IMR-90 (cell line): ENCODE results near the gene DUSP6.

Source experiments
- BHLHE40 ChIP-seq: fragments of 150-350 bp; IDR thresholded peaks from 2 replicates; pipeline ENCODE4 v1.6.1; 2016; ENCODE audit warnings: mild to moderate bottlenecking, low read depth, low read length
- CEBPB ChIP-seq: IDR thresholded peaks from 2 replicates; pipeline ENCODE4 v1.6.1; 2012; ENCODE audit warnings: low read depth, low read length, improper control_type of control experiment
- MAFK ChIP-seq: IDR thresholded peaks from 2 replicates; pipeline ENCODE4 v1.6.1; 2012; ENCODE audit warnings: low read depth, low read length, improper control_type of control experiment
- MXI1 ChIP-seq: IDR thresholded peaks from 2 replicates; pipeline ENCODE4 v1.6.1; 2012; ENCODE audit warnings: low read depth, mild to moderate bottlenecking, low read length, moderate library complexity, borderline replicate concordance
- POLR2A ChIP-seq: IDR thresholded peaks from 2 replicates; pipeline ENCODE4 v1.6.1; 2012; ENCODE audit warnings: mild to moderate bottlenecking, low read depth, low read length
- RAD21 ChIP-seq: IDR thresholded peaks from 2 replicates; pipeline ENCODE4 v1.6.1; 2012; ENCODE audit warnings: low read length, improper control_type of control experiment
- RCOR1 ChIP-seq: IDR thresholded peaks from 2 replicates; pipeline ENCODE4 v1.6.1; 2012; ENCODE audit warnings: mild to moderate bottlenecking, low read length, improper control_type of control experiment; ENCODE audit not compliant: insufficient replicate concordance
- RFX5 ChIP-seq: IDR thresholded peaks from 2 replicates; pipeline ENCODE4 v1.8.0; 2012; ENCODE audit warnings: low read depth, mild to moderate bottlenecking, low read length, moderate library complexity
- TF ChIP-seq, protein P1 (sequence below): conservative IDR thresholded peaks from 2 replicates; pipeline ENCODE4 v1.5.1; 2012; ENCODE audit warnings: mild to moderate bottlenecking, low read depth, low read length, improper control_type of control experiment
- TF ChIP-seq, protein P2 (sequence below): fragments of 150-350 bp; IDR thresholded peaks from 2 replicates; pipeline ENCODE4 v1.6.1; 2017; ENCODE audit warnings: mild to moderate bottlenecking, antibody characterized with exemption, low read length, low read depth
- TF ChIP-seq, protein P3 (sequence below): fragments of 150-350 bp; IDR thresholded peaks from 2 replicates; pipeline ENCODE4 v1.6.1; 2016; ENCODE audit warnings: low read depth, mild to moderate bottlenecking, low read length, moderate library complexity, borderline replicate concordance

DNA sequence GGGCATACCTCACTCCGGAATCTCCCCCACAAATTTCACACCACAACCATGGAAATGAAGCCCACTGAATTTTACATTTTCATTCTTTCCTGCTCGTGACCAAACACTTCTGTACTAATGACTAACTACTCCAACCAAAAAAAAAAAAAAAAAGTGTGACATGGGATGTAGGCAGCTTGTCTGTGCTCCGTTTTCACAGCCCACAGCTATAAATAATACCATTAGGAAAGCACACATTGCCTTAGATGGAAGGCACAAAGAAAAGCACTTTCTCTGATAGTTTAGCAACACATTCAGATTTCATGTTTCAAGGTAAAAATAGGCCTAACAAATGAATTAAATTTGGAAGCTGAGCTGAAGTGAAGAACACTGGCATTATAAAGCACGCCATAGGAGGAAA, 42.5 kb downstream of the DUSP6 start:
- TF ChIP-seq, protein P1, sequence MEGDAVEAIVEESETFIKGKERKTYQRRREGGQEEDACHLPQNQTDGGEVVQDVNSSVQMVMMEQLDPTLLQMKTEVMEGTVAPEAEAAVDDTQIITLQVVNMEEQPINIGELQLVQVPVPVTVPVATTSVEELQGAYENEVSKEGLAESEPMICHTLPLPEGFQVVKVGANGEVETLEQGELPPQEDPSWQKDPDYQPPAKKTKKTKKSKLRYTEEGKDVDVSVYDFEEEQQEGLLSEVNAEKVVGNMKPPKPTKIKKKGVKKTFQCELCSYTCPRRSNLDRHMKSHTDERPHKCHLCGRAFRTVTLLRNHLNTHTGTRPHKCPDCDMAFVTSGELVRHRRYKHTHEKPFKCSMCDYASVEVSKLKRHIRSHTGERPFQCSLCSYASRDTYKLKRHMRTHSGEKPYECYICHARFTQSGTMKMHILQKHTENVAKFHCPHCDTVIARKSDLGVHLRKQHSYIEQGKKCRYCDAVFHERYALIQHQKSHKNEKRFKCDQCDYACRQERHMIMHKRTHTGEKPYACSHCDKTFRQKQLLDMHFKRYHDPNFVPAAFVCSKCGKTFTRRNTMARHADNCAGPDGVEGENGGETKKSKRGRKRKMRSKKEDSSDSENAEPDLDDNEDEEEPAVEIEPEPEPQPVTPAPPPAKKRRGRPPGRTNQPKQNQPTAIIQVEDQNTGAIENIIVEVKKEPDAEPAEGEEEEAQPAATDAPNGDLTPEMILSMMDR, result no peak
- TF ChIP-seq MAFK (no peak), POLR2A (no peak), RCOR1 (no peak), CEBPB (no peak), MXI1 (no peak), RFX5 (no peak), RAD21 (no peak), BHLHE40 (no peak)
- TF ChIP-seq, protein P2, sequence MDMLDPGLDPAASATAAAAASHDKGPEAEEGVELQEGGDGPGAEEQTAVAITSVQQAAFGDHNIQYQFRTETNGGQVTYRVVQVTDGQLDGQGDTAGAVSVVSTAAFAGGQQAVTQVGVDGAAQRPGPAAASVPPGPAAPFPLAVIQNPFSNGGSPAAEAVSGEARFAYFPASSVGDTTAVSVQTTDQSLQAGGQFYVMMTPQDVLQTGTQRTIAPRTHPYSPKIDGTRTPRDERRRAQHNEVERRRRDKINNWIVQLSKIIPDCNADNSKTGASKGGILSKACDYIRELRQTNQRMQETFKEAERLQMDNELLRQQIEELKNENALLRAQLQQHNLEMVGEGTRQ, result no peak
- TF ChIP-seq, protein P3, sequence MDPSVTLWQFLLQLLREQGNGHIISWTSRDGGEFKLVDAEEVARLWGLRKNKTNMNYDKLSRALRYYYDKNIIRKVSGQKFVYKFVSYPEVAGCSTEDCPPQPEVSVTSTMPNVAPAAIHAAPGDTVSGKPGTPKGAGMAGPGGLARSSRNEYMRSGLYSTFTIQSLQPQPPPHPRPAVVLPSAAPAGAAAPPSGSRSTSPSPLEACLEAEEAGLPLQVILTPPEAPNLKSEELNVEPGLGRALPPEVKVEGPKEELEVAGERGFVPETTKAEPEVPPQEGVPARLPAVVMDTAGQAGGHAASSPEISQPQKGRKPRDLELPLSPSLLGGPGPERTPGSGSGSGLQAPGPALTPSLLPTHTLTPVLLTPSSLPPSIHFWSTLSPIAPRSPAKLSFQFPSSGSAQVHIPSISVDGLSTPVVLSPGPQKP, result no peak
